Activated CD8-positive, alpha-beta T cell treated with anti-CD3 and anti-CD28 coated beads for 36 hours (primary cell): ENCODE measurements around the gene ANAPC2. TPM values are rescaled to one million over a fixed set of nuclear protein-coding genes. Genes with fewer than 3 reads are reported as not detected.

Experiments used
- ATAC-seq: fragments of 200-7000 bp; cut with Tn5 transposase; one replicate; pipeline ENCODE4 v1.10.0; 2021; ENCODE audit warnings: mild to moderate bottlenecking, moderate library complexity
- CTCF ChIA-PET: fragments of 350-600 bp; sonication (Branson Sonifier 250); formaldehyde crosslinking; loops from one replicate; lab custom pipeline; 2021; ENCODE audit warnings: antibody characterized with exemption; lab: Charles Lee
- POLR2A ChIA-PET: fragments of 350-600 bp; sonication (Branson Sonifier 250); formaldehyde crosslinking; loops from one replicate; lab custom pipeline; 2021; ENCODE audit warnings: antibody characterized with exemption; lab: Charles Lee
- DNase-seq: peaks from one replicate; pipeline ENCODE4 v3.0.0-alpha.2; 2020
- H3K27ac Mint-ChIP-seq: one replicate; pipeline ENCODE4 v1.8.0; 2021; ENCODE audit warnings: mild to moderate bottlenecking, mixed read lengths
- H3K27me3 Mint-ChIP-seq: one replicate; pipeline ENCODE4 v1.8.0; 2021; ENCODE audit warnings: mixed read lengths
- H3K36me3 Mint-ChIP-seq: one replicate; pipeline ENCODE4 v1.8.0; 2021; ENCODE audit warnings: low read depth, mixed read lengths
- H3K4me1 Mint-ChIP-seq: one replicate; pipeline ENCODE4 v1.8.0; 2021; ENCODE audit warnings: low read depth, mixed read lengths
- H3K4me3 Mint-ChIP-seq: one replicate; pipeline ENCODE4 v1.8.0; 2021; ENCODE audit warnings: mild to moderate bottlenecking, moderate library complexity, mixed read lengths
- H3K9me3 Mint-ChIP-seq: one replicate; pipeline ENCODE4 v1.8.0; 2021; ENCODE audit warnings: mixed read lengths
- CTCF ChIP-seq: fragments of 200-600 bp; IDR thresholded peaks from one replicate; pipeline ENCODE4 v1.8.0; 2022; ENCODE audit warnings: antibody characterized with exemption, mild to moderate bottlenecking
- intact Hi-C: fragments of 100-400 bp; cut with micrococcal nuclease; formaldehyde crosslinking; loops from one replicate; pipeline ENCODE4 v1.10.0; 2022
- total RNA-seq, 2 experiments: library from RNA; stranded (reverse); gene quantifications; one replicate each; pipeline ENCODE4 v1.2.3, GENCODE V29; 2021

ANAPC2 gene
- total RNA-seq, 2 experiments from 2014 or later, result 38.6 to 39.6 TPM

- POLR2A ChIA-PET, result interaction anchor here (0.5 to 1.6 kb wide), 4 partner anchors 12 to 177 kb away, joined by 3 to 4 read pairs (median 4); partner anchors contain the start of gene PAXX
- DNase-seq (no peak), ATAC-seq (peak; percentile 31)
- no peak for TF ChIP-seq CTCF
- no peak overlapping the region for H3K27ac Mint-ChIP-seq
- intact Hi-C loops, result no loop called here
- peak overlapping the region; percentile 35 for H3K4me3 Mint-ChIP-seq
- CTCF ChIA-PET, result interaction anchor here (0.9 to 1.3 kb wide), 3 partner anchors 9 to 53 kb away, joined by 3 to 4 read pairs (median 3); partner anchors contain the start of gene RNF208
- no peaks in the 10 kb centered on the region for H3K36me3 Mint-ChIP-seq
- H3K27me3 Mint-ChIP-seq, result peaks cover 27% of the 10 kb centered on the region
- no peaks in the 10 kb centered on the region for H3K9me3 Mint-ChIP-seq
- peaks cover 9% of the 10 kb centered on the region for H3K4me1 Mint-ChIP-seq
Observed at GRCh38 chr9:137168904-137169856, 19.2 kb downstream of the ANAPC2 start.

GRCh38 chr9:137168573-137168903 lies 19.8 kb downstream of the ANAPC2 start:
- TF ChIP-seq CTCF, result no peak
- H3K9me3 Mint-ChIP-seq, result no peaks in the 10 kb centered on the region
- no peaks in the 10 kb centered on the region for H3K36me3 Mint-ChIP-seq
- POLR2A ChIA-PET, result interaction anchor here (0.7 to 1.6 kb wide), 3 partner anchors 8 to 21 kb away, joined by 3 to 4 read pairs (median 3); no protein-coding TSS in a partner anchor
- DNase-seq, result no peak
- peak; percentile 31 for ATAC-seq
- peaks cover 6% of the 10 kb centered on the region for H3K4me1 Mint-ChIP-seq
- H3K27me3 Mint-ChIP-seq, result peaks cover 29% of the 10 kb centered on the region
- intact Hi-C loops, result no loop called here
- CTCF ChIA-PET, result interaction anchor here (1.0 to 1.3 kb wide), 2 partner anchors 40 to 54 kb away, joined by 3 to 4 read pairs; partner anchors contain the start of gene RNF208
- H3K27ac Mint-ChIP-seq, result no peak overlapping the region
- no peak overlapping the region for H3K4me3 Mint-ChIP-seq

GRCh38 chr9:137167747-137168572 lies 20.4 kb downstream of the ANAPC2 start:
- Mint-ChIP-seq H3K4me1 (peaks cover 4% of the 10 kb centered on the region), H3K4me3 (no peak overlapping the region), H3K9me3 (no peaks in the 10 kb centered on the region), H3K36me3 (no peaks in the 10 kb centered on the region), H3K27me3 (peaks cover 28% of the 10 kb centered on the region), H3K27ac (no peak overlapping the region)
- intact Hi-C loops, result no loop called here
- no peak for DNase-seq
- POLR2A ChIA-PET, result interaction anchor here (0.7 to 1.6 kb wide), 2 partner anchors 9 to 13 kb away, joined by 3 to 4 read pairs; no protein-coding TSS in a partner anchor
- CTCF ChIA-PET, result interaction anchor here (0.8 to 1.0 kb wide), 2 partner anchors 17 to 55 kb away, joined by 3 read pairs; partner anchors contain the start of gene RNF208
- TF ChIP-seq CTCF, result no peak
- peak; percentile 56 for ATAC-seq

- peaks cover 31% of the 10 kb centered on the region for H3K27me3 Mint-ChIP-seq
- no peak overlapping the region for H3K27ac Mint-ChIP-seq
- H3K9me3 Mint-ChIP-seq, result no peaks in the 10 kb centered on the region
- H3K36me3 Mint-ChIP-seq, result no peaks in the 10 kb centered on the region
- TF ChIP-seq CTCF, result no peak
- DNase-seq (no peak), ATAC-seq (no peak)
- no peak overlapping the region for H3K4me3 Mint-ChIP-seq
- intact Hi-C loops, result no loop called here
- peaks cover 4% of the 10 kb centered on the region for H3K4me1 Mint-ChIP-seq
- POLR2A ChIA-PET, result no interaction called here
- CTCF ChIA-PET, result interaction anchor here (0.8 to 1.9 kb wide), 2 partner anchors 9 to 17 kb away, joined by 3 to 7 read pairs; no protein-coding TSS in a partner anchor
Observed at GRCh38 chr9:137167277-137167746, 21.0 kb downstream of the ANAPC2 start.
